Activated CD4-positive, alpha-beta T cell treated with anti-CD3 and anti-CD28 coated beads, Interleukin-2, Interleukin-6, amounts not matched to agents 100 ng/mL and 50 ng/mL, durations not matched to agents 16 hours and 8 hours (primary cell): Measurements from ENCODE around the gene QPRT.
"Not testable (repeated sequence)": the region's sequence is repeated elsewhere in the genome, so short reads cannot be mapped to it uniquely, and the experiment has no call there.

Experiments used
- DNase-seq: peaks from one replicate; pipeline ENCODE4 v3.0.0-alpha.2; 2020

The QPRT gene

DNA sequence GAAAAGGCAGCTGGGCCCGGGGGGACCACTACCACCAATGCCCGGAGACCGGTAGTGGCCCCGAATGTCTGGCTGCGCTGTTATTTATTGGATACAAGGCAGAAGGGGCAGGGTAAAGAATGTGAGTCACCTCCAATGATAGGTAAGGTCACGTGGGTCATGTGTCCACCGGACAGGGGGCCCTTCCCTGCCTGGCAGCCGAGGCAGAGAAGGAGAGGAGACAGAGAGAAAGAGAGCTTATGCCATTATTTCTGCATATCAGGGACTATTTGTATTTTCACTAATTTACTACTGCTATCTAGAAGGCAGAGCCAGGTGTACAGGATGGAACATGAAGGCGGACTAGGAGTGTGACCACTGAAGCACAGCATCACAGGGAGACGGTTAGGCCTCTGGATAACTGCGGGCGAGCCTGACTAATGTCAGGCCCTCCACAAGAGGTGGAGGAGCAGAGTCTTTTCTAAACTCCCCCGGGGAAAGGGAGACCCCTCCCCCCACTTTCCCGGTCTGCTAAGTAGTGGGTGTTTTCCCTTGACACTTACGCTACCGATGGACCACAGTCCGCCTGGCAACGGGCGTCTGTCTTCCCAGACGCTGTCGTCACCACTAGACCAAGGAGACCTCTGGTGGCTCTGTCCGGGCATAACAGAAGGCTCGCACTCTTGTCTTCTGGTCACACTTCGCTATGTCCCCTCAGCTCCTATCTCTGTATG lies 42.3 kb downstream of the QPRT start:
- peak; percentile 58 for DNase-seq

DNA sequence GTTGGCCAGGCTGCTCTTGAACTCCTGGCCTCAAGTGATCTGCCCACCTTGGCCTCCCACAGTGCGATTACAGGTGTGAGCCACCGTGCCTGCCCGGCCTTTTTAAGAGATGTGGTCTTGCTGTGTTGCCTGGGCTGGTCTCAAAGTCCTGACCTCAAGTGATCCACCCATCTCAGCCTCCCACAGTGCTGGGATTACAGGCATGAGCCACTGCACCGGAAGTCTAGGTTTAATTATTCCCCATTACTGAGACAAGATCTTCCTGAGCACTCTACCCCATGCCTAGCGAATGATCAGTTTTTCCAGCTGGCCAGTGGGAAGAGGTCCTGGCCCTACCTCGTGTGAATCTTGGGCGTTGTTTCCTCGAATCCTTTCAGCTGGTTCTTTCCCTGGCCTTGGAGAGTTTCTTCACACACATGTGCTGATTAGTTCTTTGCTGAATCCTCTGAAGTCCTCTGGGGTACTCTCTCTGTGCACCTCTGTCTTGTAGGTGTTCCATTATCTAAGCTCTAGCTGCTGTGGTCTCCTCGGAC lies 47.9 kb downstream of the QPRT start:
- DNase-seq = no peak

DNA sequence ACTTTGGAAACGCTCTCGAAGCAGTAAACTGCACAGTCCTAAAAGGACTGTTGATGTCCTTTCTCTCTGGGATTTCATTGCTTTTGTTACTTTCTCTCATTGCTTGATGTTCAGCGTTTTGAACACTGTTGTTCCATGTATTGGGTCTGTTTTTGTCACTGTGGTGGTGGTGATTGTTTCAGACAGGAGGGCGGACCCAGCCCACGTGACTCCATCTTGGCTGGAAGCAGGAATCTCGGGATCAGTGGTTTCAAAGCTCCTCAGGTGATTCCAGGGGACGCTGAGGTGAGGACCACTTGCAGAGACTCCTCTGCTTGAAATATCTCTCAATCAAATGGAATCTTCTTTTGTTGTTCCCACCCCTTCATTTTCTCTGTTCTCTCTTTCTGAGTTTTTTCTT lies 48.5 kb downstream of the QPRT start:
- no peak for DNase-seq

DNA sequence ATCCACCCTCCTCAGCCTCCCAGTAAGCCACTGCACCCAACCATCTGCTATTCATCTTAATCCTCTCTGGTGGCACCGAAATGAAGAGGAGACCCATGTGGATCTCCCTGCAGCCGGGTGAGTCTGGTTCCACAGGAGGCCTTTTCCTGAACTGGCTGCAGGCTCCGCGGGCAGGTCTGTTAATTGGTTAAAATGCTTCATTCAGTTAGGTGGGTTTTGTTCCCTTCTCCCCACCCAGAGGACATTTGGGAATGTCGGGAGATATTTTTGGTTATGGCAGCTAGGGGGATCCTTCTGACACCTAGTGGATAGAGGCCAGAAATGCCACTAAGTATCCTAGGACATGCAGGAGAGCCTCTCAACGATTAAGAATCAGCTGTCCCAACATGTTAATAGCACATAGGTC lies 50.1 kb downstream of the QPRT start:
- DNase-seq = no peak

DNA sequence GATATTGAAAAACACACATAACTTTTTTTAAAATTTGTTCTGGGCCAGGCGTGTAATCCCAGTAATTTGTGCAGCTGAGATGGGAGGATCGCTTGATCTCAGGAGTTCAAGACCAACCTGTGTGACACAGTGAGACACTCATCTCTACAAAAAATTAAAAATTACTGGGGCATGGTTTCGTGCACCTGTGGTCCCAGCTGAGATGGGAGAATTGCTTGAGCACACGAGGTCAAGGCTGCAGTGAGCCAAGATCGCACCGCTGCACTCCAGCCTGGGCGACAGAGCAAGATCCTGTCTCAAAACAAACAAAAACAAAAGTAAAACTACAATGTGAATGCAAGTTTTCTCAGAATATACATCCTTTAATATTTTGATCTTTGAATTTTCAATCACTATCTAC lies 51.7 kb downstream of the QPRT start:
- no peak for DNase-seq

DNA sequence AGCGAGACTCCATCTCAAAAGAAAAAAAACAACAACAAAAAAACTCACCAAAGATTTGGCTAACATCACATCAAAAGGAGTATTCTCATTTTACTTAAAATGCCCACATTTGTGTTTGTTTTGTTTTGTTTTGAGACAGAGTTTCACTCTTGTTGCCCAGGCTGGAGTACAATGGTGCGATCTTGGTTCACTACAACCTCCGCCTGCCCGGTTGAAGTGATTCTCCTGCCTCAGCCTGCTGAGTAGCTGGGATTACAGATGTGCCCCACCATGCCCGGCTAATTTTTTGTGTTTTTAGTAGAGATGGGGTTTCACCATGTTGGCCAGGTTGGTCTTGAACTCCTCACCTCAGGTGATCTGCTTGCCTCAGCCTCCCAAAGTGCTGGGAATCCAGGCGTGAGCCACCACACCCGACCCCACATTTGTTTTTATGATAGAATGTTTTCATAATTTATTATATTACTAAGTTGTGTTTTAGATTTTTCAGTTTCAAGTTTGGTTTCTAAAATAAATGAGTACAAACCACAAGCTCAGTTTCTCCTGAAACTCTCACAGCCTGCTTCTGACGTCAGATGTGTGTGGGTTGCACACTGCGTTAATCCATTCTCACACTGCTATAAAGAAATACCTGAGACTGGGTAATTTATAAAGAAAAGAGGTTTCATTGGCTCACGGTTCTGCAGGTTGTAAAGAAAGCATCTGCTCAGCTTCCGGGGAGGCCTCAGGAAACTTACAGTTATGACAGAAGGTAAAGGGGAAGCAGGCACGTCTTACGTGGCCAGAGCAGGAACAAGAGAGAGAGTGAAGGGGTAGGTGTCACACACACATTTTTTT lies 53.0 kb downstream of the QPRT start:
- DNase-seq = peak; percentile 68

DNA sequence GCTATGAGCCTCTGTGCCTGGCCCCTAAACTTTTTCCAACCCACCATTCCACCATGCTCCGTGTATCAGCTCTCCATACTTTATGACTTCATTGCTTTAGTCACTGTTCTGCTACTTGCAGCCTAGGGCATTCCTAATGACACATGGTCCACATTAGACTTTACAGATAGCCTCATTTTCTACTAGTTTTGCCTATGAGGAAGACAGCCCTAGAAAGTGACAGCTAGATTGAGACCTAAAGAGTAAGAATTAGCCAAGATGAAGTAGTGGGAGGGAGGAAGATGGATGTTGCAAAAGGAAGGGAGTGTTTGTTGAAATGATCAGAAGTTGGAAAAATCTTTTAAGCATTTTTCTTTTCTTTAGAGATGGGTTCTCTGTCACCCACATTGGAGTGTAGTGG lies 55.8 kb downstream of the QPRT start:
- no peak for DNase-seq

DNA sequence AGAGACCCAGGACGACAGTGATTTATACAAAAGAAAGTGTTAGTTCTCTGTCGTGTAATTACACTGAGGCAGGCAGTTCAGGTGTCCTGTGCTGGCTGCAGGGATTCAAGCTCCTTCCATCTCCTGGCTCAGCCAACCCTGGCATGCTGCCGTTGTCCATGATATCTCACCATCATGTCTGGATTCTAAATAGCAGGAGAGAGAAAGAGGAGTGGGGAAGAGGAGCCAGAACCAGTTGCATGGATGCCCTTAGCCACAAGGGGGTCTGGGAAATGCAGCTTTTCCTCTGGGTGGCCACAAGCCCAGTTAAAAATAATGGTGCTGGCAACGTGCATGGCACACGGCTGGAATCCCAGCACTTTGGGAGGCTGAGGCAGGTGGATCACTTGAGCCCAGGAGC lies 57.1 kb downstream of the QPRT start:
- DNase-seq = no peak

DNA sequence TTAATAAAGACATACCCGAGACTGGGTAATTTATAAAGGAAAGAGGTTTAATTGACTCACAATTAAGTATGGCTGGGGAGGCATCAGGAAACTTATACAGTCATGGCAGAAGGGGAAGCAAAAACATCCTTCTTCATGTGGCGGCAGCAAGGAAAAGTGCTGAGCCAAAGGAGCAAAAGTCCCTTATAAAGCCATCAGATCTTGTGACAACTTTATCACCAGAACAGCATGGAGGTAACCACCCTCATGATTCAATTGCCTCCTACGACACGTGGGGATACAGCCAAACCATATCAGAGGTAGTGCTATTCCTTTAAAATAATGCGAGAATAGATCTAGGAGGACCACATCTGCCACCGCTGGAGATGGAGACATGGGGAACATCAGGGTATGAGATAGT lies 57.8 kb downstream of the QPRT start:
- DNase-seq = no peak

DNA sequence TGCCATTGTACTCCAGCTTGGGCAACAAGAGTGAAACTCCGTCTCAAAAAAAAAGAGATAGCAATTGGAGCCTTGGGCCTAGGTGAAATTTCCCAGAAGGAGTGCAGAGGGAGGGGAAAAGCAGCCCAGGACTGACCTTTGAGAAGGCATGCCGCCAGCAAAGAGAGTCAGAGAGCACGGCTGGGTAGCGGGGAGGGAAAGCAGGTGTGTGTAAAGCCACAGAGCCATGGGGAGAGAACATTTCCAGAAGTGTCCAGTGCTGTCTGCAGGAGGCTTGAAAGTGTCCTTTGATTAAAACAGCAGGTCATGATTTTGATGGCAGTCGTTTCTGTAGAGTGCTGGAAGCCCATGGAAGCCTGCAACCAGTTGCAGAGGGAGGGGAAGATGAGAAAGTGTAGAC lies 58.7 kb downstream of the QPRT start:
- no peak for DNase-seq

DNA sequence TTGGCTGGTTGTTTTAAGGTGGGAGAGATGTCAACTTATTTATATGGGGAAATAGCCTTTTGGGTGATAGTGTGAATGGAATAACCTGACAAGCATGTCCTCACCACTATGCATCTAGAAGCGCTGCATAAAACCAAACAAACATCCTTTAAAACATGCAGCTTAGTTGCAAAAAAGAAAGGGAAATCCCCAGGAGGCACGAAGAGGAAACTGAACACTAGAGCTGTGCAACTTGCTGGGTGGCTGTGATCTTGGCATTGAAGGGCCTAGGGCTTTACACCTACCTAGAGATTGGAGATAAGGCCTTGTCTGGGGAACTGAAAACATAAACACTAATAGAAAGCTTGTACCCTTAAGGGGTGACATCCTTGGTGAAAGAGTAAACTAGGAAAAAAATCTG lies 59.5 kb downstream of the QPRT start:
- DNase-seq = peak; percentile 71

DNA sequence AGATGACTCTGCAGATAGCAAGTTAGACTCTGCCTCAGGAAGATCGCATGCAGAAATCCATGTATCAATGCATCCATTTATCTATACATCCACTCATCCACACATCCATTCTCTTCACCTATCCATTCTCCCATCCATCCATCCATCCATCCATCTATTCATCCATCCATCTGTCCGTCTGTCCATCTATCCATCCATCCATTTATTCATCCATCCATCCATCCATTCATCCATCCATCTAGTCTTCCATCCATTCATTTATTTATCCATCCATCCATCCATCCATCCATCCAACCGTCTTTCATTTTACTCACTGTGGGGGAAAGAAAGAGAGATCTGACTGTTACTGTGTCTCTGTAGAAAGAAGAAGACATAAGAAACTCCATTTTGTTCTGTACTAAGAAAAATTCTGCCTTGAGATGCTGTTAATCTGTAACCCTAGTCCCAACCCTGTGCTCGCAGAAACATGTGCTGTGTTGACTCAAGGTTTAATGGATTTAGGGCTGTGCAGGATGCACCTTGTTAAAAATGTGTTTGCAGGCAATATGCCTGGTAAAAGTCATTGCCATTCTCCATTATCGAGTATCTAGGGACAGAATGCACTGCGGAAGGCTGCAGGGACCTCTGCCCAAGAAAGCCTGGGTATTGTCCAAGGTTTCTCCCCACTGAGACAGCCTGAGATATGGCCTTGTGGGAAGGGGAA lies 61.1 kb downstream of the QPRT start:
- DNase-seq = not testable (repeated sequence)

DNA sequence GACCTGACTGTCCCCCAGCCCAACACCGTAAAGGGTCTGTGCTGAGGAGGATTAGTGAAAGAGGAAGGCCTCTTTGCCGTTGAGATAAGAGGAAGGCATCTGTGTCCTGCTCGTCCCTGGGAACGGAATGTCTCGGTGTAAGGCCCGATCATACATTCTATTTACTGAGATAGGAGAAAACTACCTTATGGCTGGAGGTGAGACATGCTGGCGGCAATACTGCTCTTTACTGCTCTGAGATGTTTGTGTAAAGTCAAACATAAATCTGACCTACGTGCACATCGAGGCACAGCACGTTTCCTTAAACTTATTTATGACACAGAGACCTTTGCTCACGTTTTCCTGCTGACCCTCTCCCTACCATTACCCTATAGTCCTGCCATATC lies 61.6 kb downstream of the QPRT start:
- not testable (repeated sequence) for DNase-seq

DNA sequence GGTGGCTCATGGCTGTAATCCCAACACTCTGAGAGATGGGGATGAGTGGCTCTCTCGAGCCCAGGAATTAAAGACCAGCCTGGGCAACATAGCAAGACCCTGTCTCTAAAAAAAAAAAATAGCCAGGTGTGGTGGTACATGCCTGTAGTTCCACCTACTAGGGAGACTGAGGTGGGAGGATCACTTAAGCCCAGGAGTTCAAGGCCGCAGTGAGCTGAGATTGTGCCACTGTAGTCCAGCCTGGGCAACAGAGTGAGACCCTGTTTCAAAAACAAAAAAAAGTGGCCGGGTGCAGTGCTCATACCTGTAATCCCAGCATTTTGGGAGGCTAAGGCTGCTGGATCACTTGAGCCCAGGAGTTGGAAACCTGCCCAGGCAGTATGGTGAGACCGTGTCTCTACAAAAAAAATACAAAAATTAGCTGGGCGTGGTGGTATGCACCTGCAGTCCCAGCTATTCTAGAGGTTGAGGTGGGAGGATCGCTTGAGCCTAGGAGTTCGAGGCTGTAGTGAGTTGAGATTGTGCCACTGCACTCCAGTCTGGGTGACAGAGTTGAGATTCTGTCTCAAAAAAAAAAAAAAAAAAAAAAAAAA lies 63.8 kb downstream of the QPRT start:
- no peak for DNase-seq

DNA sequence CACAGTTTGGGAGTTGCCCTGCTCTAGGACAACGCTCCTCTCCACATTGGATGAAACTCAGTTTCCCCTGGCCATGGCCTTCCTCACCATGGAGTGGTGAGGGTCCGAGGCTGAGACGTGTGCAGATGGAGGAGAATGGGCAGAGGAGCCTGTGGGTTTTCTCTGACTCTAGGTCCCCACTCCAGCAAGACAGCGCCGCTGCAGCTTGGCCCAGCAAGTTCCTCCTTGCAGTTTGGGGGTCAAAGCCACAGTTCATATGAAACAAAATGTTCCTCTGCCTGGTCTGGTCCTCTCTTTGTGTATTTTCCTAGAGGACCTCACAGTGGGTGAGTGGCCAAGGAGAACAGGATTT lies 64.5 kb downstream of the QPRT start:
- DNase-seq = no peak

DNA sequence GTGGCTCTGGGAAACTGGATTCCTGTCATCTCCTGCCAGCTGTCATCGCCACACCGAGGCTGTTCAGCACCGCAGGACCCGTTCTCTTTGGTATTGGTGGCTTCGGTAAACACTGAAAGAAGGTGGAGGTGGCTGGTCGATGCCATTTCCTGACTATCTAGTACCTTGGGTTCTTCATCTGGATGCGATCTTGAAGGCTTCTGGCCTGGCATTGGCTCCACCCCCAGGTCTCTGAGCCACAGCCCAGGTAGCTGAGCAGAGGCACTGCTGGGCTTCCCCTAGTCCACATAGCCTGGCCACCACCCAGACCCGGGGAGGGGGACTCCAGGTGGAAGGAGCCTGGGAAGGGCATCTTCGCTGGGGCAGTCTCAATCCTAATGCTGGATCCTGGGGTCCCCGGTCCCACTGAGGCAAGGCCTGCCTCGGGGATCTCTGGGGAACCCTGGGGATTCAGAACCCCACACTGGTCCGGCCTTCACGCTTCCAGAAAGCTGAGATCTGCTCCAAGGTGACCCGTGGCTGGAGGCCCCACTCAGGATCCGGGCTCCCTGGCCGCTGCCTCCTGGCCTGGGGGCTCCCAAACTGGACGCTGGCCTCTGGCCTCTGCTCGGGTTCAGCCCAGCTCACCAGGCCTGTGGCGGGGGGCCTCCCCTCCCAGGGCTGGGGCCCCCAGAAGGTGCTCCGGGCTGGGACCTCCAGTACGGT lies 65.0 kb downstream of the QPRT start:
- peak; percentile 9 for DNase-seq

DNA sequence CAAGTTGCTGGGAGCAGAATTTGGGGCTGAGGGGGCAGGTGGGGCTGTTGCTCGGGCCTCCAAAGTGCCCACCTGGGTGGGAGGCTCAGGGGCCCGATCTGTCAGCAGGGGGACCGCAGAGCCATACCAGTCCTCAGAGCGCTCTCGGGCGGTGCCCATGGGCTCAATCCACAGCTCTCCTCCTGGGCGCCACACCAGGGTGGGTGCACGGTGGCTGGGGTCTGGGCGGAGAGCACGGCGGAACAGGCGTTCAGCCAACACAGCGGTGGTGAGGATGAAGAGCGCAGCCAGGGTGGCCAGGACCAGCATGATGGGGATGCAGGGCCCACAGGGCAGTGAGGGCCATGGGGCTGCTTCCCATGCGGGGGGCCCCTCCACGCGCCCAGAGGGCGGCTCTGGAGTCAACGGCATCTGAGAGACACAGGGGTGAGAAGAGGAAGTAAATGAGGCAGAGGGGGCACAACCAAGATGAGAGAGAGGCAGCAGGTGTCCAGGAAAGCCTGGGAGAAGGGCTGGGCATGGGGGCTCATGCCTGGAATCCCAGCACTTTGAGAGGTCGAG lies 65.6 kb downstream of the QPRT start:
- DNase-seq = no peak

DNA sequence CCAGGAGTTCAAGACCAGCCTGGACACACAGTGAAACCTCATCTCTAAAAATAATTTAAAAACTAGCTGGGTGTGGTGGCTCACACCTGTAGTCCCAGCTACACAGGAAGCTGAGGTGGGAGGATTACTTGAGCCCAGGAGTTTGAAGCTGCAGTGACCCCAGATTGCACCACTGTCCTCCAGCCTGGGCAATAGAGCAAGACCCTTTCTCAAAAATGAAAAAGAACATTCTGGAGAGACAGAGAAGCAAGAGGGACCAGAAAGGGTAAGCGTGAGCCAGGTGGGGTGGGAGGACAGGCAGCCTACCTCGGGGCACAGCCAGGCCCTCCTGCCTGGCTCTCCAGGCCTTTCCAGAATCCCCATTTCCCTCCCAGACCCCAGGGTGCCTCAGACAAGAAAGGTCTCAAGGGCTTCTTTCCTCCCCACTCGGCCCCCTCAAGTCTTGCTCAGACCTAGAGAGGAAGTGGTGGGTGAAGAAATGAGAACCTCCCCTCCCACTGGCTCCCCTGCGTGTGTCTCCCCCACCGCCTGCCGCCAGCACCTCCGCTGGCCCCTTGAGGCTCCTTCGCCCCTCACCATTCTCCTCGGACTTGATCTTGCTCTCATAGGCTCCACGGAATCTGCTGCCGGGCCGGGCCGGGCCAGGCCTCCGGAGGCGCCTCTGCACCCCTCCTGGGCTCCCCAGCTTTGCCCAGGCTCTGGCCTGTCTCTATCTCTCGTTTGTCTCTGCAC lies 66.3 kb downstream of the QPRT start:
- peak; percentile 74 for DNase-seq

DNA sequence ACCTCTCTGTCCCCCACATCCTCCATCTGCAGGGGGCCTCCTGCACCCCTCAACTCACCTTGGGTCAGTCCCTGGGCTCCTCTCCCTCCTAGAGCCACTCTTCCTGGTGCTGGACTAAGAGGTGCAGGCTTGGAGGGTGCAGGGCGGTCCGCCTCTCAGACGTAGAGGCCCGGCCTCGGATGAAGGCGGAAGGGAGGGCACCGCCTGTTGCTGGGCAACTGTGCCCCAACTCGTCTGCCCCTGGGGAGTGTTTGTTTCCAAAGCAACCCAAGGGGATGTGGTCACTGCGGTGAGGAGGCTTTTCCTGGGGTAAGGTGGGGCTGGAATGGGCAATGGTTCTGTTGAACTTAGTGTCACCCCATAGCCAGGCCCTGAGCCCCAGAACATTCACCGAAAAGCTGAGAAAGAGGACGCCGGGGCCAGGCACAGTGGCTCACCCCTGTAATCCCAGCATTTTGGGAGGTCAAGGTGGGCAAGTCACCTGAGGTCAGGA lies 66.9 kb downstream of the QPRT start, which contains the start of gene C16orf54:
C16orf54 (minus strand) TSS at position 138 of the 493 bp plus-strand sequence. CDS start 1,039 bp downstream, outside the sequence.
- DNase-seq = peak; percentile 95

DNA sequence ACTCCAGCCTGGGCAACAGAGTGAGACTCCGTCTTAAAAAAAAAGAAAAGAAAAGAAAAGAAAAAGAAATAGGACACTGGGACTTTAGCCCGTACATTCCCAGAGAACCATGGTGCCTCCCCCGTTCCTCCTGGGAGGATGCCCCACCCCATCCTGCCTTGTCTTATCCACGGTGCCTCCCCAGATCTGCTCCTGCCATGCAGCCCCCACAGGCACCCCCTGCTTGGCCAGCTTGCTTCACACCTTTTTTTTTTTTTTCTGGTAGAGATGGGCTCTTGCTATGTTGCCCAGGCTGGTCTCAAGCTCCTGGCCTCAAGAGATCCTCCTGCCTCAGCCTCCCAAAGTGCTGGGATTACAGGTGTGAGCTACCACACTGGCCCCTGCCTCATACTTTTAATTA lies 67.5 kb downstream of the QPRT start:
- DNase-seq = not testable (repeated sequence)
